Activated T-cell treated with anti-CD3 and anti-CD28 coated beads, Interleukin-2, amount 50 U/mL, for 48 hours (primary cell): Measurements from ENCODE around the gene SLIT3.
A peak's percentile ranks its signal among the peaks of the same experiment; 100 is the strongest.

ENCODE experiments used
- DNase-seq, 2 experiments: peaks; one replicate each; pipeline ENCODE4 v3.0.0-alpha.2; 2020

The SLIT3 gene

GRCh38 chr5:168781941-168782571, 518.9 kb downstream of the SLIT3 start:
- DNase-seq: no peak

DNA sequence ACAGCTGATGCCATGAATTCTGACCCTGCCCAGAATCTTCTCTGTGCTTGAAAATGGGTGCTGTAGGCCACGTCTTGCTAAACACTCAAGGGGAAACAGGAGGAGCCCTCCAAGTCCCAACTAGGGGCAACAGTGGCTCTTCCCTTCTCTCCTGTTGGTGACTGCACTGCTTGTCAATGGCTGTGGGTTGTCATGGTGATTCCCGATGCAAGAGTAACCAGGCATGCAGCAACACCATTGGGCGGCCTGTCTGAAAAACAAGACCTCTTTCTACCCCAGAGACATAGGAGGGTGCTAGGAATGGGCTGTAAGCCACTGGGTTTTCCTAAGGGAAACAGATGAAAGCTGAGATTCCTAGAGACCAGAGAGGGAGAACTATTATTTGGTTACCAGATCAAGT, 520.1 kb downstream of the SLIT3 start:
- DNase-seq: no peak

GRCh38 chr5:168779333-168779732, 521.6 kb downstream of the SLIT3 start:
- DNase-seq: no peak

DNA sequence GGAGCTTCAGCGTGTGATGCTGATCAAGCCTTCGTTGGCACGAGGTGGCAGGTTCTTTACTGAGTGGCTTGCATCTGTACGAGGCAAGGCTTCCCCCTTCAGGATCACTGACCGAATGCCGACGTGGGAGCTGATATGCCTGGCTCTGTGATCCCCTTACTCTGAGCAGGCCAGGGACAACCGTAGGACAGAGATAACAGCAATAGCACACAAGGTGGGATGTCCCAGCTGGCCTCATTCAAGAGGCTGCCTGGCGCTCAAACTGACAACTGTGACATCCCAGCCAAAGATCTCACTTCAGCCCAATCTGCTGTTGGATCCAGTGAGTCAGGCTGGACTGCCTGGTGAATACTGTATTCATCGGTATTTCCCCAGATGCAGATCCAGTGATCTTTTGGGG, 522.4 kb downstream of the SLIT3 start:
- DNase-seq: no peak

DNA sequence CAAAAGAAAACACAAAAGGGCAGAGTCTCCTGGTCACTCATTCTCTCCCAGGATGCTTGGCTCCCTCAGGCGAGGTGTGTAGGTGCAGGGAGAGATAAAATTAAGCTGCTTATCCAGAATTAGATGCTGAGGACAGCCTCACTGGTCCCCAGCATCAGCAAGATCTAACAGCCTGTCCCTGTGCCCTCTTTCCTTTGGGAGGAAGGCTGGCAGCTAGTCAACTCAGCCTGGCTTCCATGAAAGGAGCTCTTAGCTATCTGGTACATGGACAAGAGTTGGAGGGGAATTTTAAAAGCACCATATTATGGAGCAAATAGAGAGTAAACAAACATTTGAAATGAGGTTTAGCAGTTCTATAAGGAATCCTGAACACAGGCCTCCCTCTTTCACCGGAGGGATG, 523.3 kb downstream of the SLIT3 start:
- DNase-seq: no peak

- no peak for DNase-seq
Measured at GRCh38 chr5:168776070-168776469, 524.9 kb downstream of the SLIT3 start.

- no peak for DNase-seq
Measured at GRCh38 chr5:168773226-168773625, 527.7 kb downstream of the SLIT3 start.

- DNase-seq: no peak
Measured at GRCh38 chr5:168772316-168772961, 528.5 kb downstream of the SLIT3 start.

GRCh38 chr5:168771678-168772077, 529.3 kb downstream of the SLIT3 start:
- DNase-seq: no peak

DNA sequence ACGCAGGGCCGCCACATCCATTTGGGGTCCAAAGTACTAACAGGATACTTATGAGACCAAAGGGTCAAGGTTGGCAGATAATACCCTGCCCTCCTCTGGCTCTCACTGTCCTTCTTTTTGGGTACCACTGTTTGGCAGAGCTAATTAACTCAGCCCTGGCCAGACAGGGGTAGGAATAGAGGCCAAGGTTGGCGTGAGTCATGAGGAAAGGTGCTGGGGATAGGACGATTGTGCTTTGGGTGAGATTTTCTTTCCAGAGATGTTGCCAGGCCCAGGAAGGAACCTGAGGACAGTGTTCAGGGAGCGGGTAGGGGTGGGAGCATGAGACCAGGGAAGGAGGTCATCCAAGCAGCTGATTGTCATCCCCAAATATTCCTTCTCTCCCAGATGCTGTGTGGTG, 529.9 kb downstream of the SLIT3 start:
- DNase-seq: no peak

- no peak for DNase-seq
Measured at GRCh38 chr5:168770036-168770498, 530.9 kb downstream of the SLIT3 start.

DNA sequence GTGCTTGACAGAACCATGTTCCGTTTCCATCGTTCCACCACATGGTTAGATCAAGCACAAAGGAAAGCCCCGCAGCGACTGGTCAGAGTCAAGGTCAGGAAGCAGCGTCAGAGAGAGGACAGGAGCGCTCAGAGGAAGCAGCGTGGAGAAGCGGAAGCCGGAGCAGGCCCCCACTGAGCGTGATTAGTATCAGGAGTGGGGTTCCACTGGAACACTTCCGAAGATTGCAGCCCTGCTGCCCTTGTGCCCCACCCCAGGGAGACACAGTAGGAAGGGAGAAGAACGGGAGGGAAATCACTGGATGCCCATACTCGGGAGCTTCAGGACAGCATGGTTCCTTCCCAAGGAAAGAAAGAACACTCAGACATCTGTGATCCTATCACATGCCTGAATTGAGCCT, 532.8 kb downstream of the SLIT3 start:
- DNase-seq: no peak

DNA sequence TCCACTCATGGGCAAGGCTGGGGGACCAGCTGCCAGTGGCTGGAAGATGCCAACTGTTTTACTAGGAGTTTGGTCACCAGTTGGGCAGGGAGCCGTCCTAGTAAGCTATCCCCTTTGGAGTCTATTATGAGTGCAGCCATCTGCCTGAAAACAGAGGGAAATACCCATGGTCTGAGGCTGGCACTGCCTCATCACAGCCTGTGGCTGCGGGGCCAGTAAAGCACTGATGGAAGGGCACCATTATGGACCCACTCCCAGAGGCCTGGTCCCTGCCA, 534.6 kb downstream of the SLIT3 start:
- DNase-seq: no peak

- no peak for DNase-seq
Measured at GRCh38 chr5:168765551-168766425, 535.2 kb downstream of the SLIT3 start.

- DNase-seq: no peak
Measured at GRCh38 chr5:168765086-168765550, 535.8 kb downstream of the SLIT3 start.

- no peak for DNase-seq
Measured at GRCh38 chr5:168756453-168757391, 544.2 kb downstream of the SLIT3 start.

DNA sequence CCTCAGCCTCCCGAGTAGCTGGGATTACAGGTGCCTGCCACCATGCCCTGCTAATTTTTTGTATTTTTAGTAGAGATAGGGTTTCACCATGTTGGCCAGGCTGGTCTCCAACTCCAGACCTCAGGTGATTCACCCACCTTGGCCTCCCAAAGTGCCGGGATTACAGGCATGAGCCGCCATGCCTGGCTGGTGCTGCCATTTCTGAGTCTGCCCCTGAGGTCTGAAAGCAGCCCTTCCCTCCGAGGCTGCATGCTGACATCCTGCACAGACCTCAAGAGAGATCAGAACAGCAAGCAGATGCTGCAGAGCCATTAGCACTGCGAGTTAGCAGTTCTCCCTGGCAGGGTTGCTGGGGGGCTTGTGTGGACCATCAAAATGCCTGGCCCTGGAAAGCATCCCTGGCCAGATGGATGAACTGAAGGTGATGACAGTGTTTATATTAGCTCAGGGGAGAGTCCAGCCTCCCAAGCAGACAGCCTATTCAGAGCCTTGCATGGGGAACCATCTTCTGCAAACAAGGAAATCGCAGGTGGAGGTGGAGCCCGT, 545.3 kb downstream of the SLIT3 start:
- no peak for DNase-seq

GRCh38 chr5:168753691-168754254, 547.2 kb downstream of the SLIT3 start:
- DNase-seq: no peak

DNA sequence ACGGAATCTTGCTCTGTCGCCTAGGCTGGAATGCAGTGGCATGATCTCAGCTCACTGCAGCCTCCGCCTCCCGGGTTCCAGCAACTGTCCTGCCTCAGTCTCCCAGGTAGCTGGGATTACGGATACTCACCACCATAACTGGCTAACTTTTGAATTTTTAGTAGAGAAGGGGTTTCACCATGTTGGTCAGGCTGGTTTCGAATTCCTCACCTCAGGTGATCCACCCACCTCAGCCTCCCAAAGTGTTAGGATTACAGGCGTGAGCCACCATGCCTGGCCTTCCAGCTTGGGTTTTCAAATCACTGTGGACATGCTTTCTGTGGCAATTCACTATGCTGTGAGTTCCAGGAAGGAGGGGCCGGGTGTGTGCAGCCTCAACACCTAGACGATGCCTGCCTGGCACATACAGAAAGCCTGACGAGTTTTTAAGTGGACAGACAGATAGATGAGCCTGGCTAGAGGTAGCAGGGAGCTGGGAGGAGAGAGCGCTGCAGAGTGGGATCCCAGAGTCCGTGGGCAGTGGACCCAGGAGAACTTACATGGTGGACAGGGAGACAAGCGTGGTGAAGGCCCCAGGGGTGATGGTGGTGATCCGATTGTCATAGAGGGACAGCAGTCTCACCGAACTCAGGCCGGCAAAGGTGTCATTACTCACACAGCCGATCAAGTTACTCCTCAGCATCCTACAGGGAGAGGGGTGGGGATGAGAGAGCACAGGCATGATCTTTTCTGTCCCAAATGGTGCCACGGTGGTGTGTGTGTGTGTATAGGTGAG, 548.3 kb downstream of the SLIT3 start:
- peak in 1 of 2 experiments; percentile 4 for DNase-seq

DNA sequence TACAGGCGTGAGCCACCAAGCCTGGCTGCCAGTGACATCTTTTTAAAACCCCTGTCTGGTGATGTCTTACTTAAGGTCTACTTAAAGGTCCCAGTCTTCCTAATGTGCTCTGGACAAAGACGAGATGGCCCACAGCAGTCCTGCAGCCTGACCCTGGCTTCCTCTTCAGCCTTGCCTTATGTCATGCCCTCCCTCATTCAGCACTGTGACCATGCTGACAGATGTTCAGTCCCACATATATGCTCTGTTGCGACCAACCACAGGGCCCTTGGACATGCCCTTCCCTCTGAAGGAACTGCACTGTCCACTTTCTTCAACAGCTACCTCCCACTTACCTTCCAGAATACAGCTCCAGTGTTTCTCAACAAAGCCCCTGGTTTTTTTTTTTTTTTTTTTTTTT, 548.9 kb downstream of the SLIT3 start:
- peak in 1 of 2 experiments; percentile 4 for DNase-seq

GRCh38 chr5:168750926-168751325, 550.0 kb downstream of the SLIT3 start:
- DNase-seq: peak in 1 of 2 experiments; percentile 9
